IPS DF 19.7 (cell line): ENCODE measurements around the gene DMD.

ENCODE experiments used
- DNase-seq: peaks from one replicate; pipeline ENCODE4 v3.0.0-alpha.2; 2013; ENCODE audit warnings: low read depth, low spot score

DMD gene

DNA sequence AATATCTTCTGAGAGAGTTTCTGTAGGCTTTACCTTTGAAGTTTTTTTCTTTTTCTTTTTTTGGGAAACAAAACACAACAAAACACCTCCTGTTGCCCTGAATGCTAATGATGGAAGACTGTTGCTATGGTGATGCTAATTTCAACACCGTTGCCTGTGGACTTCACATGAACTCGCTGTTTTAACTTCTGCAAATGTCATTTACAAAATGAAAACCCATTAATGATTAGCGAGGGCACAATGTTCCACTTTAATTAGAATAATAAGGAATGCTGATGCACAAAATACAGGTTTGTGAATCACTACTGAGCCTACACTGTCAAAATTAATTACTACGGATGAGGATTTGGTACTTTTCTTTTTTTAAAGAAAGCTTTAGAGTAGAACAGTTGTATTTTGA is 1912.4 kb downstream of the DMD start:
- no peak for DNase-seq

DNA sequence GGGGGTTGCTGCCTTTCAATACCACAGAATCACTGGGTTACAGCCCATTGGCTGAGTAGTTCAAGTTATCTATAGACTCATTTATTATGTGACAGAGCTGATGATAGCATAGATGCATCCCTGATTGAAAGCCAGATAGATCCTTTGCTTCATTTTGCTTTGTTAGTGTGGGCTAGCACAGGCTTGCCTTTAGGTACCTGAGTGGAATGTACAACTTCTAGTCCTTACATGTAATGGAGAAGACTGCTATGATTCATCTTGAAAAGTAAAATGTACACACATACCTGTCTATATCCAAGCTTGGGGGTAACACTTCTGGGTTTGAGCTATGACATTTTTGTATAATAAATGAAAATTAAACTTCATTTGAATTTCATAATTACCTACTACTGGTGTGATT is 1913.5 kb downstream of the DMD start:
- no peak for DNase-seq

DNA sequence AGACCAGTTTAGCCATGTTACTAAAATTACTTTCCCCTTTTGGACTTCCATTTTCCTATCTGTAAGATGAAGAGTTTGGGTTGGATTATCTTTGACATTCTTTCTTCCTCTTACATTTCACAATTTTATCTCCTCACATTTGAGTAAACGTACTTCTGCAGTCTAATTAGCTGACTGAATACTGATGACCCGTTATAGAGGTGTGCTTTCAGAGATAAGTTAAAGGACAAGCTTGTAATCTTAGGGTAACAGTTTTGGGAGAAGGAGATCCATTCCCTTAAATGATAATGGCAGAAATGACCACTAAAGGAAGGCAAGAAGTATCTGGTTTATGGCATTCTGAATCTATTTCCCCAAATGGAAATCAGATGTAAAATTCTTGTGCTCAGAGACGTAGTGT is 1916.9 kb downstream of the DMD start:
- DNase-seq = no peak

DNA sequence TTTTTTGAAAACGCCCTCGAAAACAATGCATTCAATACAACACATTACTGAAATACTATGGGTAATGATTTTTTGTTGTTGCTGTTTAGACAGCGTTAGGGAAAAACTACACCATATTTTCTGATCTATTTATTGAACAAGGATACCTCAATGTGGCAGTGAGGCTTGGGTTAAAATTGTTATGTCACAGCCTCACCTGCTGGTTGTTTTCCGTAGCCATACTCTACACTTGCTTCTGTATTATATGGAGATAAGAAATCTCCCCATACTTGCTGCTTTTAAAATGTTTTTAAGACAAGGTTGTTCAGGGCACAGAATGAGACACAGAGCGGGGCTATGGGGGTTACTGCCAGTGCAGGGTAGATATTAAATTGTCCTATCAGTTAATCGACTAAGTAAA is 1917.9 kb downstream of the DMD start:
- DNase-seq = no peak

DNA sequence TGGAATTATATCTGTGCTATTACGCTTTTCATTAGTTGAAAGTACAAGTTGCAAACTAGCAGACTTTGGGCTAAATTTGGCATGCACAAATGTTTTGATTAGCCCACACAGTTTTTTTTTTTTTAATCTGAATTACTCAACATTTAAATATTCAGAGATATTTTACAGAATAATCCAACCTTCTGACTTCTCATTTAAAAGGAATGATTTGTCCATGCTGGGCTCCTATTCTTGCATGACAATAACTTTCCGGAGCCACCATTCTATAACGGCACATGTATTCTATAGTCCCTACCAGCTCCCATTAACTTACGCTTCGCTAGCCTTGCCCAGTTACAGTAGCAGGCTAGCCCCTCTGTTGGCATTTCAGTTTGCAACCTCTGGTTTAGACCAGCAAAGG is 1920.2 kb downstream of the DMD start:
- no peak for DNase-seq

DNA sequence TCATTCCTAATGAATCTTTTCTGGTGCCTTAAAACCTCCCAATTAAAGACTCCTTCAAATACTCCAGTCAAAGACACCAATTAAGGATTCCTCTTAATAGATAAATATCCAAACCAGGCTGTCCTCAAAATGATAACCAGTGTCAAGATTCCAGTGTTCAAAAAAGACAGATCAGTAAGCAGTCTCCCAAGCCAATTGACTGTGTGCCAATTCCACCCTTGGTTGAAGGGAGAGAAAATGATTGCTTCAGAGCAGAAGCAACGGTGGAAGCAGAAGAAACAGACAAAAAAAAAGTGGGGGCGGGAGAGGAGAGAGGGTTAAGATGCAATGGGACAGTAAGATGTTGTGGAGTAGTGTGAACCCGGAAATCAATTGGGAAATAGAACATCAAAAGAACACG is 1923.5 kb downstream of the DMD start:
- no peak for DNase-seq

DNA sequence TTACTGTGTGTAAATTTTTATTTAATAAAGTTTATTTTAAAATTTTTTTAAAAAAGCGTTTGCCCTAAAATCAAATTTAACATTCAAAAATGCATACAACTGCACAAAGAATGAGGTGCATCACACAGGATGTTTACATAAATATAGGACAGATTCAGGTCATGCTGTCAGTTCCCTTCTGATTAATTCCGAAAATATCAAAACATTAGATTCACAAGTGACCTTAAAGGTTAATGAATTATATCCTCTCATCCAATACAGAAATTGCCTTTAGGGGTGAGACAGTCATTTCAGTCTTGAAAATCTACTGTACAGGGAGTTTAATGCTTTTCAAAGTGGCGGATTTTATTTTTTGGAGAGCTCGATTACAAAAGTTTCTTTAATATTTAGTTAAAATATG is 1930.8 kb downstream of the DMD start:
- DNase-seq = no peak

DNA sequence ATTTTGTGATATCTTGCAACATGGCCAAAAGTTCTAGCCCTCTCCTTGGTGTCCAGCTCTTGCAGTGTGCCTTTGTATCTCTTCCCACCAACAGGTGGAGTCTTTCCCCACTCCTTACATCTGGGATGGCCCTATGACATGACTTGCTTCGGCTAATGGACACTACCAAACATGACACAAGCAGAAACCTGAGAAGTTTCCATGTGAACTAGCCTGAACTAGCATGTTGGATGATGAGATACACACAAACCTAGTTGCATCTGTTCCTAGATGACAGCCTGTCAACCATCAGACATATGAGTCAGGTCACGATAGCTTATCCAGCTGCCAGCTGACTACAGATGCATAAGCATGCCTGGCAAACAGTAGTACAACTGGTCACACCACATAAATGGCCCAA is 1932.0 kb downstream of the DMD start:
- no peak for DNase-seq

DNA sequence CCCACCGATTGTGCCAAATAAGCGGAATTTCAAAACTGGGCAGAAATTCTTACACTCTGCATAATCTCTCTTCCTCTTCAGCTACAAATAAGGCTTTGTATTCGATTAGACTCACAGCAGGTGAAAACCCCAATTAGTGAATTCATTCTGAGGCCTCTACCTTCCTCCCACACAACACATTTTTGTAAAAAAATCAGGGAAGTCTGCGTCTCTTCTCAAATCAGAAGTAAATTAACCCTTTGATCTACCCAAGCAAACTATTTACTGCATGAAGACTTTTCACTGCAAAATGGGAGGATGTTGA is 1938.9 kb downstream of the DMD start:
- DNase-seq = no peak

DNA sequence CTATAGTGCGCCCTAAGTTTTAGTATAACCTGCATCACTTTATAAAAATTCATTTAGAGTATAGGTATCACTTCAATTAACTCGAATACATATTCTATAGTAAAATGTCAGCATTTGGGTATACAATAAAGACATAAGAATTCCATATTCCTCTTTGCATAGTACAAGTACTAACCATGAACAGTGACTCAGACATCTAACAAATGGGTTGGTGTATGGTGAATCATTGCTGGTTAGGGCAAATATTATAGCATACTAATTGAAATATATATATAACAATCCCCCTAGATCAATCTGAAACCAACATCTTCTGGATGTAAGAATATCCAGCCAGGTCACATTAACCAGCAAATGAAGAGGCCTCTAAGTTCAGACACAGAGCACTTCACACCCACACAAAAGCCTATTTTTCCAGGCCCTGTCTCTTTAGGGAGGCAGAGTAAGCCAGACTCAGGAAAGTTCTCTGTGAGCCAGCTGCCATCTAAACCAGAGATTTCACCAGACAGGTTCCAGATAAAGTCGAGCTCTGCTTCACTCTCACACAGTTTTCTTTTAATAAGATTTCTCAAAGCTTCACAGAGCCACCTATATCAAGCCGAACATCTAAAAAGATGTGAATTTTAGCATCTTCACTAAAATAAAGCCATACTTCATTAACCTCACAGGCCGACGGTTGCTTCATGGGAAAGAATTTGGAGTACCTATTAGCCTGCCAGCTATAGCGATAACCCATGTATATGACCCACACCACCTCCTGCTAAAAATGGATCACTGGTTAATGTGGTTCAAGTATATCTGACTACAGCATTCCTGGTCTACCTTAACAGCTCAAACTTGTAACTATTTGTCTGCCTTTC is 1939.5 kb downstream of the DMD start:
- DNase-seq = no peak

DNA sequence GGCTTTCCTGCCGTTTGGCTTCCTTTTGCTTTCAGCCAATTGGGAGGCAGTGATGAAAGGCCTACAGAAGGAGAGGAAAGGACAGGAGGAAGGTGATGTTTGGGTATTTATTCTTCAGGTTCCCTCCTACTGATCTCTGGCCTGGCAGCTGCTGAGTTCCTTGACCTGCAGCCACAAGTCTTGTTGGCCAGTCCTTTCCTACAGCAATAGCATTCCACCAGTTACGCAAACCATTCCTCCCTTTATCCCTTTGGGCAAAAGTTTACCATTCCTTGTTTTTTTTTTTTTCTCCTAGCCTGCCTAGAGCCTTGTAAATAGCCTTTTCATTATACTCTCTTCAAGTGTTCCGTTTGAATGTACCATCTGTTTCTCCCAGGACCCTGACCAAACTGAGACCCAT is 1941.4 kb downstream of the DMD start:
- DNase-seq = no peak

DNA sequence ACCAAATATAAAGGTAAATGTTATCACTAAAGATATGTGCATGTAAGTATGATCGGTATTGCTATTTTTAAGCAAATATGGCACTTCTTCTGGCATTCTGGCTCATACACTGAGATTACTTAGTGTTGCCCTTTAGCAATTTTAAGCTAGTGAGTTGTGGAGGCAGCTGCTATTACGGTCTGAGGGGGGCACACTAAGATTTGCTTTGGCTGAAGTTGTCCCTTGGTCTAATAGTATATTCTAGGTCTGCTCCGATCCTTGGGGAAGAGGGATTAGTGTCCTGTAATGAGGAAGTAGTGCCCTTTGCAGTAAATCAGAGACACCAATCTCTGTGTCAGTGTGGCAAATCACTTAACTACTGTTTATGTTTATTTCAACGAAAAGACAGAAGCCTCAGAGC is 1943.0 kb downstream of the DMD start:
- no peak for DNase-seq

DNA sequence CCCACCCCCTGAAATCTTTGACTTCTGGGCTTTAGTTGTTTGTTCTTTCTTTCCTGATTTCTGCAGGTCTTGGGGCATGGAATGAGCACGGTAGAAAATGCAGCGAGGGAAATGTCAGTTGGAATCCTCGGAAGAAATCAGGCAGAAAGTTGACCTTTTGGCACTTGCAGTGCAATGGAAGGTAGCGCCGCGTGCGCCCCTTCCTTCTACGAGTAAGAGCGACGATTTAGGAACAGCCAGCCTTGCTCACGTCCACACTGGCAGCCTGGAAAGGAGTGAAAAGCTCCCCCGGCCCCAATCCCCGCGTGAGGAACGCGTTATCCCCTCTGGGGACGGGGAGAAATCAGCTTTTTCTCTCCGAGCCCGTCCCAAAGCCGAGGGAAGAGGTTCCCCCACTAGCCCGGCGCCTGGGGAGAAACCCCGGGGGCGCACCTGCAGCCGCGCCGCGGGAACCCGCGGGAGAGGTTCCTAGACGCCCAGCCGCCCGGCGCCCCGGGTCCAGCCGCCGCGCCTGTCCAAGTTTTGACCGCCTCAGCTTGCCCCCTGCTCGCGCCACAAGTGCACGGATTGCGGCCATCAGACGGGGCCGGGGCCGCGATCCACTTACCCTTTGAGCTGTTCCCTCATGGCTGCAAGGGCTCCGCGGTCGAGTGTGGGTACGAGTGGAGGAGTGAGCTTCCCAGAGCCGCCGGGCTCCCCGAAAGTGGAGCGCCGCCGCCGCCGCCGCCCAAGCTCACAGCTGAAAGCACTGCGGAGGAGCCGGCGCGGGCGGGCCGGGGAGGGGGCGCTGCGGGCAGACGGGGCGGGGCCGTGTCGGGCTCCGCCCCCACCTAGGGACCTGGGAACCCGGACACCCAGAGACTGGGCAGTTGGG is 1944.9 kb downstream of the DMD start:
- no peak for DNase-seq

DNA sequence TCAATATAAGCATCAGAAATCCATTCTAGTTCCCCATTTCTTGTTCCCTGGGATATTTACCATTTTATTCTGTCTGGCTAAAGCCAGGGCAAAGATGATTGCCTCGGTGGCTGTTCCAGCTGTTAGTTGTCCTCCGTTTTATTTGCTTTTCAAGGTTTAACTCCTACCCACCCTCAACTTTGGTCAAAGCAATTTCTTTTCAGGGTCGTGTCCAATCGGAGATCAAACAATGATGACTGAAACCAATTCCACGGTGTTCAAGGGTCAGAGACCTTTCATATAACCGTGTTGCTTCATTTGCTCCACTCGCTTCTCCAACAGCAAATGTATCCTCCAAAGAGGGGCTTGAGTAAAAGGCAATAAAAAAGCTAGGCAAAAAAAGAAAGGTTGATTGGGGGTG is 1946.0 kb downstream of the DMD start:
- no peak for DNase-seq

DNA sequence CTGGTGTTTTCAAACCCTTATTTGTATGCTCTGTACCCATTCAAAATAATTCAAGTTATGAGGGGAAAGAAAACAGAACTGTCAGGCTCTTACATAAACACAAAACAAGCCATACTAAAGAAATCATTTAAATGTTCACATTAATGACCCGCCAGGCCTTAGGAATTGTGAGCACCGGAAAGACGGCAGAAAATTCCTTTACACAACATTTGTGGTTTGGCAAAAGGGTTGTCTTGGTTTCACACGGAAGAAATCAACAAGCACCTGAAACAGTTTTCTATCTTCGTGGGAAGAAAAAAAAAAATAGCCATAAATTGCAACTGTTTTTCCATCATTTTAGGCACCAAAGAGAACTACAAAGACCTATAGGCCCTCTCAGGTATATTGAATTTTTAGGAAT is 1951.0 kb downstream of the DMD start:
- DNase-seq = no peak

DNA sequence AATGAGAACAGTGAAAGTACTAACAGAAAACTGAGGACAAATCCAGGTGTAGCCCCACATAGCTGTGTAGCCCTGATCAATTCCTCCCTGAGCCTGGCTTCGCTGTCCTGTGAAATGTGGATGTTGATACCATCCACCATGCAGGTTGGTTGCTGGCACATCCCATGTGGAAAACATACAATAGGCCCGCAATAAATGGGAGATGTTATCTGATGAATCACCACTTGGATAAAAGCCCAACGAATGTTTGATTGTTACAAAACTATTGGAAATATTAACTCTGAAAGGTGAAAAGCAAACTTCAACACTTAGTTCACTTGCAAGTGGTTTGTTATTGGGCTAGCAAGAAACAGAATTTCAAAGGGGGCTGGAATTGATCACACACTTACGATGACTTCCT is 1953.2 kb downstream of the DMD start:
- no peak for DNase-seq

DNA sequence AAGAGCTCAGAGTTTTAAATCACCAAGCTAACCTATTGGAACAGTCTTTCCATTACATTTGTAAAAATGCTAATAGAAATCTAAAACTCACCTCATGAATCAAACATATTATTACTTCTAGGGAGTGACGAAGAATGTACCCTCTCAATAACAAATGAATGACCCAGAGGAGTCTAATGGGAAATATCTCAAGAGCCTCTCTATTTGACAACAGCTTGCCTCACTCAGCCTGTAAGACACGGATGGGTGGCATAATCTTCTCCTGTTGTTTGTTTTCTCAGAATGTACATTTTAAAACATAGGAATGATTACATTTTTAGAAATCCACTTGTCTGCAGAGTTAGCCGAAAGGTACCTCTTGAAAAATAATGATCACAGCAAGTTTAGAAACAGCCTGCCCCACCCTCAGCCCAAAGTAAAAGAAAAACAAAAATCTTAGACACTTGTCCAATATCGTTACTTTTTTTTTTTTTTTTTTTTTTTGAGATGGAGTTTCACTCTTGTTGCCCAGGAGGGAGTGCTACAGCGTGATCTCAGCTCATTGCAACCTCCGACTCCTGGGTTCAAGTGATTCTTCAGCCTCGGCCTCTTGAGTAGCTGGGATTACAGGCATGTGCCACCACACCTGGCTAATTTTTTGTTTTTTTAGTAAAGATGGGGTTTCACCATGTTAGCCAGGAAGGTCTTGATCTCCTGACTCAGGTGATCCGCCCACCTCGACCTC is 1955.9 kb downstream of the DMD start:
- no peak for DNase-seq

DNA sequence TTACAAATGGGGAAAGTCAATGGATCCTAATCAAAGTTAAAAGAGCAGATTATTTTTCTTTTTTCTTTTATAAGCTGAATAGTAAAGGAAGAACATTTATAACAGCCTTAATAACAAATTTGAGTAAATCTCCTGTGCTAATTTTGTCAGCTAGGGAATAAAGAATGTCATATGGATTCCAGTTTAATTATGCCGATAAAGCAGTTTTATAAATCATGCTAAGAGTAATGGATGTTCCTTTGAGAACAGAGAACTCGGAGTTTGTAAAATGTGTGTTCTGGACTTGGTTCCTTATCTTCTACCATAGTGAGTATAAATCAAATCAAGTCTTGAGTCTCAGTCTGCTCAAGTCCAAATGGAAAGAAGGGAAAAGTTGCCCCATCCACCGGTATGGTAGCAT is 1959.2 kb downstream of the DMD start:
- DNase-seq = no peak

DNA sequence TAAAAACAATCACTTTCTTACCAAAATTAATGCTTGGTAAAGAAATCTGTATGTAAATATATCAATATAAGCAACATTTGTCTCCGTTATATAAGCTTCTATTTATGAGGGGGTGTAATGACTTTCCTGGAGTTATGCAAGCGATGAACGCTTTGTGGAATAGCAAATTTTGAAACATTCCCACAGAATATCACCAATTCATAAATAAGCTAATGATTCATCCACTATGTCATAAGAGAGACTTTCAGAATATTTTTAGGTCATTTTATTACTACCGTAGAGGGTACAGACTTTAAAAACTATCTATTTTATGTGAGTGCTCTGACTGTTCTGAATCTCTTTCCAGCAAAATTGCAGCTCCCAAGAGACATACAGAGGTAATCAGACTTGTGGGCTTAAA is 1960.0 kb downstream of the DMD start:
- no peak for DNase-seq

DNA sequence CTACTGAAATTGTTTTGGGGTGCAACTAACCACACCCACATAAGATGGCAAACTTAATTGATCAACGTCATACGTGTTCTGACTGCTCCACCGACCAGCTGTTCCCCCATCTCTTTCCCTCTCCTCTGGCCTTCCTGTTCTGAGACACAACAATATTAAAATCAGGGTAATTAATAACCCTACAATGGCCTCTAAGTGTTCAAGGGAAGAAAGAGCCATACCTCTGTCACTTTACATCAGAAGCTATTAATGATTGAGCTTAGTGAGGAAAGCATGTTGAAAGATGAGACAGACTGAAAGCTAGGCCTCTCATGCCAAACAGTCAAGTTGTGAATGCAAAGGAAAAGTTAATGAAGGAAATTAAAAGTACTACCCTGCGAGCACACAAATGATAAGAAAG is 1965.6 kb downstream of the DMD start:
- no peak for DNase-seq

DNA sequence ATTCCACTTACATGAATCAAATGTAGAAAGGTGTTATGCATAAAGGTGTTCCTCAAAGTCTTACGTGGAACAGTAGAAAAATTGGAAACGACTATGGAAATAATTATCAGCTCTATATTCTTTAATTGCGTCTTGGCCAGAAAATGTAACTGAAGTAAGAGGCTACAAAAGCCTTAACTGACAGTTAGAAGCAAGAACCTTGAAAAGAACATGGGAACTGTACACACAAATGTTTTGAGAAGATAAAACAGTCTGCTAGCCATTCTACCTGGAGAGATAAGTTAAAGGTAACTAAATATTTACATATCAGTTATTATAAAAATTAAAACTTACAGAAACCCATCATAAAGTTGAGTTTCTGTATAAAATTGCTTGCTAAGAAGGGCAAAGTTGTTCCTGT is 1967.5 kb downstream of the DMD start:
- no peak for DNase-seq

DNA sequence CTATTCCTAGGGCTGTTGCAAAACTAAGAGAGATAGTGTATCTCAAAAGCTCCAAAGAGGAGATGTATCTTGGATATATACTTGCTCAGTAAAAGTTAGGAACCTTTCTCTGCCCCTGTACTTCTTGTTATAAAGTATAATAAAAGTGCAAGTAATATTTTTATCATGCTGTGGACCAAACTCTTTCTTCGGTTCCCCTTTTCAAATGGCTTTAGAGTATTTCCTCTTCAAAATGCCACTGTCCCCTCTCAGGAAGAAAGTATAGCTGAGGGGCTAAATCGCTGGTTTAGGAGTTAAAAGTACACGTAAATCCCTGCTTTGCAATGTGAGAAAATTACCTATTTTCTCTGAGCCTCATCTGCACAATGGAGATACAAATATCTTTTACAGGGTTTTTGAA is 1970.4 kb downstream of the DMD start:
- no peak for DNase-seq

DNA sequence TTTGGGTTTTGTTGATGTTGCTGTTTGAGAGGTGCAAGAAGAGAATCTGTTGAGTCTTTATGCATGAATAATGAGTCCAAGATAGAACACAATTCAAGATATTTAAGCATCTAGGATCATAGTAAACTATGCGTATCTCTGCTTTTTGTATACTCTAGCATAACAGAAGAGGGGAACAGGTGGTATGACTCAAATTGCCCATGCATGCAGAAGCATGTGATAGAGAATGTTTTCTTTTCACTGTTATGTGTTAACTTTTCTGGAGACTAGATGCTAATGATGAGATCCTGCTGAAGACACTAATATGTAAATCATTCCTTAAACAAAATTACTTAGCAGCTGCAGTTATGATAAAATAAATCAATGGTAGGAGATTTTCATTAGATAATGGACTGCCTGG is 1974.2 kb downstream of the DMD start:
- no peak for DNase-seq
